AG10803 (cell line): Measurements from ENCODE around the gene PTPRG.
A peak's percentile ranks its signal among the peaks of the same experiment; 100 is the strongest.

ENCODE experiments used
- DNase-seq: peaks from one replicate; pipeline ENCODE4 v3.0.0; 2010; ENCODE audit warnings: low read depth
- H3K4me3 ChIP-seq: 2 replicates; pipeline ENCODE4 v1.5.1; 2011; ENCODE audit warnings: mild to moderate bottlenecking, low read length, control low read depth
- CTCF ChIP-seq: conservative IDR thresholded peaks from 2 replicates; pipeline ENCODE4 v1.5.1; 2011; ENCODE audit warnings: mild to moderate bottlenecking, low read length, control low read depth, inconsistent platforms

The PTPRG gene

DNA sequence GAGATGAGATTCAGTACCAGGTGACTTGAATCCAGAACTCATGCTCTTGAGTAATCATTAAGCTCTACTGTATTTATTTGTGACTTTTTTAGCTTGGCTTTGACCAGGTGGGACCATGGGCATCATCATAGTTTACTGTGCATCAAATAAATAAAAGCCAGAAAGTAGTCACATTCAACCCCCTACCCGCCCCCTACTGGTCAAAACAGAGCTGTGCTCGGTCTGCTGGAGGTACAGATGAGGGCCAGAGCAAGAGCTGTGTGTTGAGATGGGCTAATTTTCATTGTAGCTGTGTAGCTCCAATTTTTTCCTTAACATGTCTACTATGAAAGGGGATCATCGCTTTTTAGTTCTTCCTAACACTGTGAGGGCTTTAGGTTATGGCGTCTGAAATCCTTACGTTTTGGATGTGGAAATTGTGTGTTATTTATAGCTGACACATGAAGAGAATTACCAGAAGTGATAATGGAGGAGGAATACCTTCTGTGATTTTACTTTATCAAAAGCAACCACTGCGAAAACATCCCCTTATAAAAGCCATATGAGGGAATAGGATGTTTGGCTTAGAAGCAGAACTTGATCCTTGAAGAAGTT lies 375.1 kb downstream of the PTPRG start:
- no peak overlapping the region for H3K4me3 ChIP-seq
- DNase-seq, result no peak
- TF ChIP-seq CTCF, result peak; percentile 61

DNA sequence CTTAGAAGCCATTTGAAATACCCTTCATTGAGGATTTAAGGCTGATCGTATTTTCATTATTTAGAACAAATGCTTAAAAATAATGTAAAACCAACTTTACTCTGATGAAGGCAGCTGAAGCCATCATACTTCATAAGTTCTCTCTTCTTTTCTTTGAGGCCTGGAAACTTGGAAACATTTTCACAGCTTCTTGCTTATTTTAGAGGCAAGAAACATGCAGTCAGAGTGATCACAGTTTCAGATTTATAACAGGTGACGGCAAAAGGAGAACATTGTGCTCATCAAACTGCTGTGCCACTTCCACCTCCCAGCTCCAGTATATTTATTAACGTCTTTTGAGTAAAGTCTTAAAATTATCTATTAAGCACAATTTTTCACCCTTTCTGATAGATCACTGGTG lies 376.1 kb downstream of the PTPRG start:
- H3K4me3 ChIP-seq, result no peak overlapping the region
- no peak for TF ChIP-seq CTCF
- no peak for DNase-seq

DNA sequence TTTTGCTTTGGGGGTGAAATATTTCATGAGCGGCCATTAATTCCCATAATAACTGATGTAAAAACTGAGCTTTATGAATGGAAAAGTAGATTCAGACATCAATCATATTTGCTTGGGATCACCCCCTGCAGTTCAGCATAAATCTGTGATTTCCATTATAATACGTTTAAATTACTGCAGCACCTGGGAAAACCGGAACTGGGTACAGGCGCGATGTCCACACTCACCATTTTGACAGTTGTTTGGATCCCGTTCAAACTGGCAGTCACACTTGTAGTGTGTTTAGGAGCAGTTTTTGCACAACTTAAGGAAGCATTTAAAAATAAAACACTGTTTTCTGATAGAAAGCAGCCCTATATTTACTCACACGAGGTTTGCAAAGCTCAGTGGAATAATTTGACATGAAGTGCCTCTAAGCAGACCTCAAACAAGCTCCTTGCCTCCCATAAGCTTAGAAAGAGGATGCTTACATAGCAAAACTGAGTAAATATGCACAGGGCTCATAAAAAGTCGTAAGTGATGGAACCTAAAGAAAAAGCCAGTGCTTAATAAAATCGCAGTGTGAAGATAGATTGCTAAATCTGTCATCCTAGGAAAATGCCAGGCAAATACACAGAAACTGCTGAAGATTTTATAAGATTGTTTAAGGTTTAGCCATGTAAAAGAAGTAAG lies 377.6 kb downstream of the PTPRG start:
- no peak for TF ChIP-seq CTCF
- DNase-seq, result no peak
- H3K4me3 ChIP-seq, result no peak overlapping the region

DNA sequence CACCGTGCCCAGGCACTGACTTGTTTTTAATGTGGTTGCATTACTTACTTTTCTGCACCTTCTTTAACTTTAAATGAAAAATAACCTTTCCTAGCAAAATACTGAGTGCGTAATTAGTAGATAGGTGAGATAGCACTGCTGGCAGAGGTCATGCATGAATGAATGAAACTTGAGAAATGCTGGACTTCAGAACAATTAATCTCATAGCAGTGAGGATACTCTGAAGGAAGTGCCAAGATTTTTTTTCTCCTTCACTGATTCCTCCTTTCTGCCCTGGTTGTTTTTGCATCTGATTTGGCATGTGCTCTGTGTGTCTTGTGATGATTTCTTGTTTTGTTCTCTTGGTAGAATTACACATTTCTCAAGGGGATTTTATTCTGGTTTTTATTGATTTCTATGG lies 378.9 kb downstream of the PTPRG start:
- no peak for DNase-seq
- TF ChIP-seq CTCF, result no peak
- no peak overlapping the region for H3K4me3 ChIP-seq

GRCh38 chr3:61943975-61944374 lies 382.6 kb downstream of the PTPRG start:
- no peak overlapping the region for H3K4me3 ChIP-seq
- TF ChIP-seq CTCF, result no peak
- no peak for DNase-seq

DNA sequence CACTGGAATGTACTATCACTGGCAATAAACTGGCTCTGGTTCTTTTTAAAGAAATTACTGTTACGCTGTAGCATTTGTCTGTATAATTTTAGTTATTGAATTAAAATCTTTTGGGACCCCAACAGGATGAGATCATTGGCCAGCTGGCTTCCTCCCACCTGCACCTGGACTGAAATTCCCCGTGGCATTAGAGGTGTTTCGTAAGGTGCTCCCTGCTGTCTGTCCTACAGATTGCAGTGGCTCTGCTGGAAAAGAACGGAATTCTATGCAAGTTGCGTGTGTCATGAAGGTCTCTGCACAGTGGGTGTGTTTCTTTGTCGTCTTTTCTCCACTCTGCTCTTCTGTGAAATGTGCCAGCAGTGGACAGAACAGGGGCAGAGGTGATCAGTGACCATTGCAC lies 383.4 kb downstream of the PTPRG start:
- DNase-seq, result no peak
- TF ChIP-seq CTCF, result no peak
- no peak overlapping the region for H3K4me3 ChIP-seq

DNA sequence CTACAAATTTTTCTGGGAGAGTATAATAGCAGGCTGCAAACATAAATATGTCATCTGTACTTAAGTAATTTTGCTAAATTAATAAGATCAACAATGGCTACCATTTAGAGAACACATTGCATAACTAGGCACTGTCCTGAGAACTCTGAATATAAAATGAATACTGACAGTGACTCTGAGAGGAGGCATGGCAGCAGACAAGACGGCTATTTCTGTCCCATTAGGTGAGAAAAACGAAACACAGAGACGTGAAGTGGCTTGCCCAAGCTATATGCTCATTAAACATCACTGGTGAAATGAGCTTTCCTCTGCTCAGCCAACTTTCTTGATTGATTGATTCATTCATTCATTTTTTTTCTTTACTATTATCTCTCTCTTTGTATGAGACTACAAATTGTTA lies 384.3 kb downstream of the PTPRG start:
- DNase-seq, result no peak
- no peak overlapping the region for H3K4me3 ChIP-seq
- TF ChIP-seq CTCF, result no peak
